IPS-NIHi11 (cell line): Measurements from ENCODE around the gene PLEKHM1.
"Not testable (repeated sequence)": the region's sequence is repeated elsewhere in the genome, so short reads cannot be mapped to it uniquely, and the experiment has no call there.

Experiments
- DNase-seq: peaks from one replicate; pipeline ENCODE4 v3.0.0; 2012; ENCODE audit warnings: mixed read lengths, low spot score

PLEKHM1 gene

GRCh38 chr17:45461524-45462327, 28.8 kb downstream of the PLEKHM1 start:
- not testable (repeated sequence) for DNase-seq

GRCh38 chr17:45460422-45460821, 30.1 kb downstream of the PLEKHM1 start:
- DNase-seq = not testable (repeated sequence)

GRCh38 chr17:45454341-45454740, 36.2 kb downstream of the PLEKHM1 start:
- DNase-seq = not testable (repeated sequence)

GRCh38 chr17:45453731-45454130, 36.8 kb downstream of the PLEKHM1 start:
- DNase-seq = not testable (repeated sequence)

- not testable (repeated sequence) for DNase-seq
These were observed 37.3 kb downstream of the PLEKHM1 start for GRCh38 chr17:45453225-45453534.

- DNase-seq = not testable (repeated sequence)
These were observed 37.9 kb downstream of the PLEKHM1 start for GRCh38 chr17:45452329-45453224.

- not testable (repeated sequence) for DNase-seq
These were observed 38.9 kb downstream of the PLEKHM1 start for GRCh38 chr17:45451660-45452059.

- peak; percentile 42 for DNase-seq
These were observed 39.4 kb downstream of the PLEKHM1 start for GRCh38 chr17:45451131-45451530.

GRCh38 chr17:45449708-45450329, 40.7 kb downstream of the PLEKHM1 start:
- DNase-seq = not testable (repeated sequence)

- DNase-seq = not testable (repeated sequence)
These were observed 41.3 kb downstream of the PLEKHM1 start for GRCh38 chr17:45449260-45449659.

- not testable (repeated sequence) for DNase-seq
These were observed 42.0 kb downstream of the PLEKHM1 start for GRCh38 chr17:45448483-45448882.

GRCh38 chr17:45448066-45448465, 42.5 kb downstream of the PLEKHM1 start:
- DNase-seq = not testable (repeated sequence)

- not testable (repeated sequence) for DNase-seq
These were observed 42.9 kb downstream of the PLEKHM1 start for GRCh38 chr17:45447650-45448049.

- DNase-seq = not testable (repeated sequence)
These were observed 43.5 kb downstream of the PLEKHM1 start for GRCh38 chr17:45446872-45447625.

GRCh38 chr17:45445901-45446743, 44.4 kb downstream of the PLEKHM1 start:
- not testable (repeated sequence) for DNase-seq

- not testable (repeated sequence) for DNase-seq
These were observed 45.4 kb downstream of the PLEKHM1 start for GRCh38 chr17:45444856-45445820.

- DNase-seq = not testable (repeated sequence)
These were observed 46.2 kb downstream of the PLEKHM1 start for GRCh38 chr17:45444301-45444700.

- not testable (repeated sequence) for DNase-seq
These were observed 46.9 kb downstream of the PLEKHM1 start for GRCh38 chr17:45443371-45444260.
